H1 (cell line): ENCODE results near the gene PLB1. TPM values are rescaled to one million over a fixed set of nuclear protein-coding genes. Genes with fewer than 3 reads are reported as not detected.

Experiments
- BRCA1 ChIP-seq: IDR thresholded peaks from 2 replicates; pipeline ENCODE4 v1.6.1; 2012; ENCODE audit warnings: low read depth, low read length, improper control_type of control experiment
- CBX5 ChIP-seq: fragments of 300-800, 300-1000 bp; sonication (generic); IDR thresholded peaks from 2 replicates; pipeline ENCODE4 v1.7.1; 2016; ENCODE audit warnings: antibody characterized with exemption, low read length, low read depth
- MAFK ChIP-seq: IDR thresholded peaks from 2 replicates; pipeline ENCODE4 v1.6.1; 2012; ENCODE audit warnings: low read depth, mild to moderate bottlenecking, improper control_type of control experiment, low read length
- POLR2AphosphoS5 ChIP-seq: IDR thresholded peaks from 2 replicates; pipeline ENCODE4 v1.6.1; 2011; ENCODE audit warnings: low read depth, low read length
- RXRA ChIP-seq: IDR thresholded peaks from 2 replicates; pipeline ENCODE4 v1.6.1; 2011; ENCODE audit warnings: low read depth, mild to moderate bottlenecking, low read length, moderate library complexity; ENCODE audit not compliant: insufficient read depth
- SIRT6 ChIP-seq: IDR thresholded peaks from one replicate; pipeline ENCODE4 v1.7.1; 2012; ENCODE audit warnings: low read length, inconsistent platforms
- SIX5 ChIP-seq: IDR thresholded peaks from 2 replicates; pipeline ENCODE4 v1.6.1; 2011; ENCODE audit warnings: mild to moderate bottlenecking, low read depth, low read length
- ZNF274 ChIP-seq: IDR thresholded peaks from 2 replicates; pipeline ENCODE4 v1.7.0; 2012; ENCODE audit warnings: low read length, borderline replicate concordance; ENCODE audit errors: extremely low read depth
- polyA plus RNA-seq, 7 experiments: library from polyadenylated mRNA; depleted of rRNA in 3 of 7; stranded (reverse) in 5 of 7; unstranded in 2 of 7; fragments of >200 nt in 5 of 7; fragments of 200-250 nt in 2 of 7; gene quantifications; 1 replicate in 5 of 7; 2 replicates in 1 of 7; 4 replicates in 1 of 7; pipeline versions ENCODE4 v1.2.1 to v1.2.3, GENCODE V29; 2011 to 2013; ENCODE audit warnings: missing spikeins in 2 of 7, mixed read lengths in 2 of 7
- total RNA-seq: library from RNA; stranded (reverse); fragmentation: NEBNext Ultra II Directional; extraction: Animal tissue kit (Norgen Biotek cat#: 25700); gene quantifications from 2 replicates; pipeline ENCODE4 v1.2.1, GENCODE V29; 2021
- TF ChIP-seq, protein P1 (sequence below): IDR thresholded peaks from 2 replicates; pipeline ENCODE4 v1.6.1; 2012; ENCODE audit warnings: inconsistent platforms

PLB1 gene
- total and polyA plus RNA-seq, 2 of the 8 experiments (the other 6 are each of a cell fraction or from before 2014, with no cell fraction given): 0.20 to 0.36 TPM

DNA sequence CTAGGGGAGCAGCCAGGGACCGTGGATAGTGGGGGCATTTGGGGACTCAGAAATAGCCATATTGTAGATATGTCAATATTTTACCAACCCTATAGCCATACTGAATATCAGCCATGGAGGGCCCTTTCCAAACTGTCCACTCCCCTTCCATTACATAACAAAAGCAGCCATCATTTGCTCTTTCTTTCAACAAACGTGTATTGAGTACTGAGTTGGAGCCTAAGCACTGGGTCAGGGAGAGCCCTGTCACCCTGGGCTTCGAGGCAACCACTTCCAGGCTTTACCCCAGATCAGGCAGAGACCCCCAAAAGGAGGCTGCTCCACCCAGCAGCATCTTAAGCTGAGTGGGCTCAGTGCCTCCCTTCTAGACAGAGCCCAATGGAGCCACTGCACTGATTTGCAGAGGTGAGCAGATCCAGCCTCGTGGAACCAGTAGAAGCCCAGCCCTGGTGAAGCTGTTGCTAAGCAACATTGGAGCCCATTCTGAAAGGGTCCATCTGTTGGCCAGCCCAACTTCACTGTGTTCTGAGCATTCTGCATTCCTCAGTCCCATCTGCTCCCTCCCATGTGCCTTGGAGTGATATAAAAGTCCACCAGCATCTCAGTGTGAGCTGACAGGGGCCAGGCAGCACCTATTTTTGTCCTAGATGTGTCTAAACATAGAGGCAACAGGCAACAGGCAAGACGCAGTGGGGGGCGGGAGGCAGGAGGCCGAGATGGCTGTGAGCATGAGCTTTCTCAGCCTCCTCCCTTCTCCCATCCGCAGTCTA lies 112.1 kb downstream of the PLB1 start (continued):
- TF ChIP-seq, protein P1, sequence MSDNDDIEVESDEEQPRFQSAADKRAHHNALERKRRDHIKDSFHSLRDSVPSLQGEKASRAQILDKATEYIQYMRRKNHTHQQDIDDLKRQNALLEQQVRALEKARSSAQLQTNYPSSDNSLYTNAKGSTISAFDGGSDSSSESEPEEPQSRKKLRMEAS: no peak
- TF ChIP-seq RXRA: no peak
- TF ChIP-seq SIRT6: no peak
- TF ChIP-seq SIX5: no peak
- TF ChIP-seq MAFK: no peak
- no peak for TF ChIP-seq CBX5
- no peak for TF ChIP-seq POLR2AphosphoS5
- no peak for TF ChIP-seq ZNF274
- TF ChIP-seq BRCA1: no peak
